B cell (primary cell): ENCODE measurements around the gene ZNF358. TPM values are rescaled to one million over a fixed set of nuclear protein-coding genes. Genes with fewer than 3 reads are reported as not detected.
A peak's percentile ranks its signal among the peaks of the same experiment; 100 is the strongest.

Source experiments
- ATAC-seq: fragments of 200-7000 bp; cut with Tn5 transposase; one replicate; pipeline ENCODE4 v1.10.0; 2021; ENCODE audit warnings: low read depth, mild to moderate bottlenecking, moderate number of reproducible peaks, moderate library complexity
- CTCF ChIA-PET: fragments of 350-600 bp; sonication (Branson Sonifier 250); formaldehyde crosslinking; loops from one replicate; lab custom pipeline; 2021; ENCODE audit warnings: antibody characterized with exemption, inconsistent platforms; lab: Charles Lee
- POLR2A ChIA-PET: fragments of 350-600 bp; sonication (Branson Sonifier 250); formaldehyde crosslinking; loops from one replicate; lab custom pipeline; 2021; ENCODE audit warnings: antibody characterized with exemption; lab: Charles Lee
- DNase-seq: peaks from one replicate; pipeline ENCODE4 v3.0.0; 2013
- H2AFZ ChIP-seq: 2 replicates; pipeline ENCODE4 v1.6.1; 2012; ENCODE audit warnings: mild to moderate bottlenecking, low read depth, low read length; ENCODE audit not compliant: insufficient read depth, poor library complexity, severe bottlenecking
- H3K27ac ChIP-seq, 2 donors: 1 replicate in 1 of 2; 2 replicates in 1 of 2; pipeline ENCODE4 v1.5.1; 2012 to 2013; ENCODE audit warnings: low read length in 2 of 2, mild to moderate bottlenecking in 2 of 2, moderate library complexity in 1 of 2
- H3K27me3 ChIP-seq, 4 experiments: fragments of 200-600 bp in 1 of 4; sonication (generic) in 1 of 4; replicated peaks in 1 of 4; 1 replicate in 2 of 4; 2 replicates in 2 of 4; pipeline versions ENCODE4 v1.6.1 to v1.7.0; 2013 to 2016; ENCODE audit warnings: low read length in 3 of 4, mild to moderate bottlenecking in 2 of 4, mixed read lengths in 1 of 4, moderate library complexity in 1 of 4; ENCODE audit not compliant: insufficient read depth in 4 of 4, control insufficient read depth in 3 of 4; ENCODE audit errors: control extremely low read depth in 1 of 4
- H3K36me3 ChIP-seq, 2 experiments: replicated peaks in 1 of 2; 1 replicate in 1 of 2; 2 replicates in 1 of 2; pipeline versions ENCODE4 v1.6.1 to v1.7.1; 2013; ENCODE audit warnings: low read length in 1 of 2; ENCODE audit not compliant: insufficient read depth in 2 of 2, control insufficient read depth in 1 of 2; ENCODE audit errors: control extremely low read depth in 1 of 2, extremely low read depth in 1 of 2
- H3K4me1 ChIP-seq, 2 donors: fragments of 200-600 bp in 1 of 2; sonication (generic) in 1 of 2; 1 replicate in 1 of 2; 2 replicates in 1 of 2; pipeline versions ENCODE4 v1.5.1 to v1.6.1; 2013 to 2017; ENCODE audit warnings: low read length in 2 of 2; ENCODE audit not compliant: control insufficient read depth in 2 of 2, insufficient read depth in 2 of 2
- H3K4me2 ChIP-seq: replicated peaks from 2 replicates; pipeline ENCODE3; 2012; ENCODE audit warnings: mild to moderate bottlenecking, low read depth, low read length; ENCODE audit not compliant: poor library complexity, severe bottlenecking
- H3K4me3 ChIP-seq, 5 experiments: fragments of 200-600 bp in 1 of 5; sonication (generic) in 1 of 5; 1 replicate in 3 of 5; 2 replicates in 2 of 5; pipeline versions ENCODE4 v1.5.1 to v1.7.0; 2011 to 2016; ENCODE audit warnings: low read length in 4 of 5, mild to moderate bottlenecking in 4 of 5, low read depth in 2 of 5, control low read depth in 1 of 5, moderate library complexity in 1 of 5; ENCODE audit not compliant: insufficient read depth in 1 of 5; ENCODE audit errors: control extremely low read depth in 1 of 5, extremely low read depth in 1 of 5
- H3K79me2 ChIP-seq: fragments of 200-600 bp; sonication (generic); one replicate; pipeline ENCODE4 v1.6.0; 2016; ENCODE audit warnings: low read length; ENCODE audit not compliant: control insufficient read depth, insufficient read depth
- H3K9ac ChIP-seq: fragments of 200-600 bp; sonication (generic); 2 replicates; pipeline ENCODE4 v1.6.1; 2017; ENCODE audit warnings: mild to moderate bottlenecking, low read length, moderate library complexity
- H3K9me3 ChIP-seq, 3 donors: one replicate each; pipeline versions ENCODE4 v1.6.1 to v1.7.1; 2013; ENCODE audit warnings: low read length in 2 of 3; ENCODE audit not compliant: control insufficient read depth in 2 of 3, insufficient read depth in 1 of 3; ENCODE audit errors: control extremely low read depth in 1 of 3
- H4K20me1 ChIP-seq: 2 replicates; pipeline ENCODE4 v1.6.0; 2012; ENCODE audit warnings: mild to moderate bottlenecking, low read length; ENCODE audit not compliant: insufficient read depth, control insufficient read depth, poor library complexity, severe bottlenecking
- H3K27ac Mint-ChIP-seq: one replicate; pipeline ENCODE4 v1.8.0; 2021; ENCODE audit warnings: mixed read lengths
- H3K27me3 Mint-ChIP-seq: one replicate; pipeline ENCODE4 v1.8.0; 2021; ENCODE audit warnings: mixed read lengths
- H3K4me1 Mint-ChIP-seq: one replicate; pipeline ENCODE4 v1.8.0; 2021; ENCODE audit warnings: mixed read lengths
- H3K4me3 Mint-ChIP-seq: one replicate; pipeline ENCODE4 v1.8.0; 2021; ENCODE audit warnings: mixed read lengths
- H3K9me3 Mint-ChIP-seq: one replicate; pipeline ENCODE4 v1.8.0; 2022; ENCODE audit warnings: mixed read lengths; ENCODE audit not compliant: insufficient read depth
- EZH2 ChIP-seq: IDR thresholded peaks from 2 replicates; pipeline ENCODE4 v1.6.1; 2012; ENCODE audit warnings: borderline replicate concordance, low read depth, mild to moderate bottlenecking, moderate library complexity, low read length; ENCODE audit not compliant: insufficient read depth, poor library complexity, severe bottlenecking
- WGBS: methylation state at CpG from one replicate; pipeline ENCODE4 v1.1.5; 2013; ENCODE audit warnings: missing lambda C conversion rate; ENCODE audit not compliant: insufficient coverage; 5-methylcytosine and 5-hydroxymethylcytosine counted together
- intact Hi-C: fragments of 100-400 bp; cut with micrococcal nuclease; formaldehyde crosslinking; loops from one replicate; pipeline ENCODE4 v1.10.0; 2022
- polyA plus RNA-seq: library from polyadenylated mRNA; depleted of rRNA; stranded (reverse); fragments of >200 nt; gene quantifications from 2 replicates; pipeline ENCODE4 v1.2.3, GENCODE V29; 2012
- total RNA-seq, 2 donors: library from RNA; stranded (reverse); fragments of 120-200 nt in 1 of 2; gene quantifications; 1 replicate in 1 of 2; 2 replicates in 1 of 2; pipeline versions ENCODE4 v1.2.3 to v1.2.4, GENCODE V29; 2013 to 2022
- TF ChIP-seq, protein P1 (sequence below): fragments of 200-600 bp; IDR thresholded peaks from one replicate; pipeline ENCODE4 v1.8.0; 2022; ENCODE audit warnings: antibody characterized with exemption, mild to moderate bottlenecking

Gene ZNF358
- total and polyA plus RNA-seq, 2 donors (not counting 1 experiment from before 2014, with no cell fraction given), result 8.5 to 17.5 TPM

DNA sequence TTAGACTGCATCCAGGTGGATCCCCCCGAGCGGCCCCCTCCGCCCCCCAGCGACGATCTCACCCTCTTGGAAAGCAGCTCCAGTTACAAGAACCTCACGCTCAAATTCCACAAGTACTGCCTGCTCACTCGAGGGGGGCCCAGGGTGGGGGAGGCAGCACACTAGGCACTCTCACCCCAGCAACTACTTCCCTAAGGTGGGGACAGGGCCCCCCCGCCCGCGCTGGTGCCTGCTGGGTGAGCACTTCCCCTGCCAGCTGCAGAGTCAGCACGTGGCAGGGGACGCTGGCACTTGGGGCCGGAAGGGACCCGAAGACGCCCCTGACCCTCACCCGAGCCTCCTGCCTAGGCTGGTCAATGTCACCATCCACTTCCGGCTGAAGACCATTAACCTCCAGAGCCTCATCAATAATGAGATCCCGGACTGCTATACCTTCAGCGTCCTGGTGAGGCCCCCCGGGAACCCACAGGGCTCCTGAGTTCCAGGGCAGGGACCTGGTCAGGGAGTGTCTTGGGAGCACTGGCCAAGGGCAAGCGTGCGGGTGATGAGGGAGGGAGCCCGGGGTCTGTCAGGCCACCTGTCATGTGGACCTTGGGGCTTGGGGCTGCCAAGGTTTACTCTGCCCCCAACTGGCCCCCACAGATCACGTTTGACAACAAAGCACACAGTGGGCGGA, 11.8 kb downstream of the ZNF358 start:
- TF ChIP-seq, protein P1, sequence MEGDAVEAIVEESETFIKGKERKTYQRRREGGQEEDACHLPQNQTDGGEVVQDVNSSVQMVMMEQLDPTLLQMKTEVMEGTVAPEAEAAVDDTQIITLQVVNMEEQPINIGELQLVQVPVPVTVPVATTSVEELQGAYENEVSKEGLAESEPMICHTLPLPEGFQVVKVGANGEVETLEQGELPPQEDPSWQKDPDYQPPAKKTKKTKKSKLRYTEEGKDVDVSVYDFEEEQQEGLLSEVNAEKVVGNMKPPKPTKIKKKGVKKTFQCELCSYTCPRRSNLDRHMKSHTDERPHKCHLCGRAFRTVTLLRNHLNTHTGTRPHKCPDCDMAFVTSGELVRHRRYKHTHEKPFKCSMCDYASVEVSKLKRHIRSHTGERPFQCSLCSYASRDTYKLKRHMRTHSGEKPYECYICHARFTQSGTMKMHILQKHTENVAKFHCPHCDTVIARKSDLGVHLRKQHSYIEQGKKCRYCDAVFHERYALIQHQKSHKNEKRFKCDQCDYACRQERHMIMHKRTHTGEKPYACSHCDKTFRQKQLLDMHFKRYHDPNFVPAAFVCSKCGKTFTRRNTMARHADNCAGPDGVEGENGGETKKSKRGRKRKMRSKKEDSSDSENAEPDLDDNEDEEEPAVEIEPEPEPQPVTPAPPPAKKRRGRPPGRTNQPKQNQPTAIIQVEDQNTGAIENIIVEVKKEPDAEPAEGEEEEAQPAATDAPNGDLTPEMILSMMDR, result no peak
- no peak for TF ChIP-seq EZH2
- no peak overlapping the region for H3K27ac Mint-ChIP-seq
- H3K27me3 ChIP-seq, result no peaks in the 10 kb centered on the region
- H3K9me3 Mint-ChIP-seq, result no peaks in the 10 kb centered on the region
- no peak overlapping the region for H3K27ac ChIP-seq
- no peak overlapping the region for H3K4me3 ChIP-seq
- H3K4me2 ChIP-seq, result peak overlapping the region; percentile 45
- intact Hi-C loops, result no loop called here
- 56% methylated on average over 23 of the region's 25 CpGs for WGBS
- H3K4me1 Mint-ChIP-seq, result peaks cover 4% of the 10 kb centered on the region
- CTCF ChIA-PET, result no interaction called here
- peaks cover 0 to 7% of the 10 kb centered on the region in 2 experiments for H3K36me3 ChIP-seq
- H3K9ac ChIP-seq, result no peak overlapping the region
- POLR2A ChIA-PET, result interaction anchor here (0.6 kb wide), 1 partner anchor 37 kb away, joined by 4 read pairs; no protein-coding TSS in a partner anchor
- H2AFZ ChIP-seq, result no peak overlapping the region
- peaks cover 9 to 15% of the 10 kb centered on the region in 2 donors for H3K4me1 ChIP-seq
- H3K27me3 Mint-ChIP-seq, result no peaks in the 10 kb centered on the region
- ATAC-seq (no peak), DNase-seq (no peak)
- no peaks in the 10 kb centered on the region for H3K79me2 ChIP-seq
- H3K4me3 Mint-ChIP-seq, result no peak overlapping the region
- no peaks in the 10 kb centered on the region for H4K20me1 ChIP-seq
- no peaks in the 10 kb centered on the region for H3K9me3 ChIP-seq

DNA sequence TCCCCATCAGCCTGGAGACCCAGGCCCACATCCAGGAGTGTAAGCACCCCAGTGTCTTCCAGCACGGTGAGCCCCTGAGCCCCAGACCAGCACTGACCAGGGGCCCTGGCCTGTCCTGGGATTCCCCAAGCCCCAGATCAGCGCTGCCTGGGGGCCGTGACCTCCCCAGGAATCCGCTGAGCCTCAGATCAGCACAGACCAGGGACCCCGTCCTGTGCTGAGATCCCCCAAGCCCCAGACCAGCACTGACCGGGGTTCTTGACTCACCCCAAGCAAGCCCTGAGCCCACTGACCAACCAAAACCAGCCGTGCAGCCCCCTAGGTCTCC, 12.3 kb downstream of the ZNF358 start:
- TF ChIP-seq, protein P1, result no peak
- no peak for TF ChIP-seq EZH2
- H3K9ac ChIP-seq, result no peak overlapping the region
- H3K4me3 Mint-ChIP-seq, result no peak overlapping the region
- H3K9me3 Mint-ChIP-seq, result no peaks in the 10 kb centered on the region
- H3K27me3 Mint-ChIP-seq, result no peaks in the 10 kb centered on the region
- POLR2A ChIA-PET, result interaction anchor here (0.6 kb wide), 1 partner anchor 38 kb away, joined by 4 read pairs; no protein-coding TSS in a partner anchor
- intact Hi-C loops, result no loop called here
- no peak overlapping the region for H2AFZ ChIP-seq
- no peak overlapping the region for H3K4me3 ChIP-seq
- H3K27ac ChIP-seq, result no peak overlapping the region
- H3K27ac Mint-ChIP-seq, result no peak overlapping the region
- DNase-seq (no peak), ATAC-seq (no peak)
- peaks cover 0 to 7% of the 10 kb centered on the region in 2 experiments for H3K36me3 ChIP-seq
- H3K27me3 ChIP-seq, result no peaks in the 10 kb centered on the region
- no peaks in the 10 kb centered on the region for H4K20me1 ChIP-seq
- 91% methylated on average over 7 of the region's 7 CpGs for WGBS
- peak overlapping the region; percentile 45 for H3K4me2 ChIP-seq
- CTCF ChIA-PET, result no interaction called here
- H3K4me1 Mint-ChIP-seq, result peaks cover 6% of the 10 kb centered on the region
- peaks cover 5 to 12% of the 10 kb centered on the region in 2 donors for H3K4me1 ChIP-seq
- H3K79me2 ChIP-seq, result no peaks in the 10 kb centered on the region
- H3K9me3 ChIP-seq, result no peaks in the 10 kb centered on the region
